A172 (cell line): ENCODE data around the gene YTHDF1. TPM values are rescaled to one million over a fixed set of nuclear protein-coding genes. Genes with fewer than 3 reads are reported as not detected.
A peak's percentile ranks its signal among the peaks of the same experiment; 100 is the strongest.

ENCODE experiments used
- DNase-seq: peaks from one replicate; pipeline ENCODE4 v3.0.0-alpha.2; 2015; ENCODE audit warnings: low spot score
- total RNA-seq: library from RNA; depleted of rRNA; stranded (reverse); fragments of >200 nt; shearing (Covaris generic); gene quantifications from 2 replicates; pipeline ENCODE4 v1.2.3, GENCODE V29; 2014; rRNA removed

YTHDF1 gene
- total RNA-seq, result 21.7 and 27.0 TPM in 2 replicates

GRCh38 chr20:63216041-63216848, at the start of gene YTHDF1:
Gene YTHDF1 (minus strand): TSS chr20:63216131. CDS start chr20:63215892, 239 bp downstream.
- peak; percentile 89 for DNase-seq

- DNase-seq, result no peak
Measured at GRCh38 chr20:63264519-63264918, 48.6 kb upstream of the YTHDF1 start.

- DNase-seq, result no peak
Measured at GRCh38 chr20:63264000-63264399, 48.1 kb upstream of the YTHDF1 start.

- DNase-seq, result no peak
Measured at GRCh38 chr20:63262836-63263235, 46.9 kb upstream of the YTHDF1 start.

- DNase-seq, result no peak
Measured at GRCh38 chr20:63261795-63262528, 46.0 kb upstream of the YTHDF1 start.

GRCh38 chr20:63261060-63261794, 45.3 kb upstream of the YTHDF1 start:
- no peak for DNase-seq

GRCh38 chr20:63260521-63260920, 44.6 kb upstream of the YTHDF1 start:
- DNase-seq, result no peak

- DNase-seq, result no peak
Measured at GRCh38 chr20:63259734-63260460, 44.0 kb upstream of the YTHDF1 start.

- no peak for DNase-seq
Measured at GRCh38 chr20:63258781-63259180, 42.9 kb upstream of the YTHDF1 start.

GRCh38 chr20:63257629-63258028, 41.7 kb upstream of the YTHDF1 start:
- DNase-seq, result no peak

- DNase-seq, result no peak
Measured at GRCh38 chr20:63256954-63257353, 41.0 kb upstream of the YTHDF1 start.

GRCh38 chr20:63255931-63256704, 40.2 kb upstream of the YTHDF1 start:
- DNase-seq, result no peak

- no peak for DNase-seq
Measured at GRCh38 chr20:63254606-63255384, 38.9 kb upstream of the YTHDF1 start.

GRCh38 chr20:63254232-63254605, 38.3 kb upstream of the YTHDF1 start, which contains the start of gene NKAIN4:
Gene NKAIN4 (minus strand): TSS chr20:63254463. CDS start chr20:63254450, 13 bp downstream.
- no peak for DNase-seq

GRCh38 chr20:63253438-63254231, 37.7 kb upstream of the YTHDF1 start:
- no peak for DNase-seq

GRCh38 chr20:63253065-63253437, 37.1 kb upstream of the YTHDF1 start:
- DNase-seq, result no peak

GRCh38 chr20:63252284-63252711, 36.4 kb upstream of the YTHDF1 start:
- no peak for DNase-seq

- DNase-seq, result peak; percentile 19
Measured at GRCh38 chr20:63251350-63251749, 35.4 kb upstream of the YTHDF1 start.

GRCh38 chr20:63249891-63250290, 34.0 kb upstream of the YTHDF1 start:
- no peak for DNase-seq
